ENCODE measurements around the gene TFG. TPM values are rescaled to one million over a fixed set of nuclear protein-coding genes. Genes with fewer than 3 reads are reported as not detected.

TFG gene
- total RNA-seq, 4 donors from 2014 or later, result 118 to 147 (median 138) TPM

DNA sequence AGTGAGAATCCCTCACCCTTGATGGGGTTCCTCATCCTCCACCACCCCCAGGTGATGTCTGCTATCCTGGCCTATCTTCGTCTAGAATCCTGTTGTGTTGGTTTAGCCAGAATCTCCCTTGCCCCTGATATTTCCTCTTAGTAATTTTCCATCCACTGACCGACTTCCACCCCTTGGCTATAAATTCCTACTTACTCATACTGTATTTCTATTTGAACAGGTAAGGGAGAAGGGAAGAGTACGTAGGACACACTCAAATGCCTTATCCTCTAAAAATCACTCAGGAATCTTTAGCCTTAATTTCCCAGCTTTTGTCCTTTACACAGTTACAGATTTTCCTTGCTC is 678 bp upstream of the TFG start:
- H3K27ac ChIP-seq, result peak overlapping the region; percentile 84 to 97 (median 96)
- intact Hi-C loops (cut with DNase I), result no loop called here
- no peaks in the 10 kb centered on the region for H3K9me3 ChIP-seq
- no peaks in the 10 kb centered on the region for H3K27me3 ChIP-seq
- 93% methylated on average over 3 of the region's 3 CpGs for WGBS, 2 donors
- TF ChIP-seq, protein P1, sequence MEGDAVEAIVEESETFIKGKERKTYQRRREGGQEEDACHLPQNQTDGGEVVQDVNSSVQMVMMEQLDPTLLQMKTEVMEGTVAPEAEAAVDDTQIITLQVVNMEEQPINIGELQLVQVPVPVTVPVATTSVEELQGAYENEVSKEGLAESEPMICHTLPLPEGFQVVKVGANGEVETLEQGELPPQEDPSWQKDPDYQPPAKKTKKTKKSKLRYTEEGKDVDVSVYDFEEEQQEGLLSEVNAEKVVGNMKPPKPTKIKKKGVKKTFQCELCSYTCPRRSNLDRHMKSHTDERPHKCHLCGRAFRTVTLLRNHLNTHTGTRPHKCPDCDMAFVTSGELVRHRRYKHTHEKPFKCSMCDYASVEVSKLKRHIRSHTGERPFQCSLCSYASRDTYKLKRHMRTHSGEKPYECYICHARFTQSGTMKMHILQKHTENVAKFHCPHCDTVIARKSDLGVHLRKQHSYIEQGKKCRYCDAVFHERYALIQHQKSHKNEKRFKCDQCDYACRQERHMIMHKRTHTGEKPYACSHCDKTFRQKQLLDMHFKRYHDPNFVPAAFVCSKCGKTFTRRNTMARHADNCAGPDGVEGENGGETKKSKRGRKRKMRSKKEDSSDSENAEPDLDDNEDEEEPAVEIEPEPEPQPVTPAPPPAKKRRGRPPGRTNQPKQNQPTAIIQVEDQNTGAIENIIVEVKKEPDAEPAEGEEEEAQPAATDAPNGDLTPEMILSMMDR (IDR thresholded peaks at IDR 0.05), result no peak
- TF ChIP-seq POLR2A (IDR thresholded peaks at IDR 0.05), result no peak
- no peaks in the 10 kb centered on the region for H3K36me3 ChIP-seq
- H3K4me3 ChIP-seq (replicated peaks in 1 of 3), result peak overlapping the region in 2 of 3 donors; percentile 46 to 86
- peaks cover 7 to 29% of the 10 kb centered on the region in 2 donors for H3K4me1 ChIP-seq
- no peak for DNase-seq

DNA sequence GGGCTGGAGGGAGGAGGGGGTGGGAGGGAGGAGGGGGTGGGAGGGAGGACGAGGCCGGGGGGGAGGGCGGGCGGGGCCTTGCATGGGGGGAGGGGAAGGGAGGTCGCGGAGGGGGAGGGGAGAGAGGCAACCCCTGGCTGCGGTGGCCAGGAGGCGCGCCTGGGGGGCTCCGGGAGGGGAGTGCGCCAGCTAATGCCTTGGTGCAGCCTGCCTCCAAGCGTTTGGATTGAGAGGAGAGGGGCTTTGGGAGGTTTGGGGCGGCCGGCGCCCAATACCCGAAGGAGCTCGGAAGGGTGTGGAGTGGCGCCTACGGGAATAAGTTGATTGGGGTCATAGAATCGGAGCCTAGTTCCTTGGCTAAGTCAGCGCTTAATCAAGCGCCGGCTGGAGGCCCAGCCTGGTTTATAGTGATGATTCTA is 557 bp downstream of the TFG start:
- intact Hi-C loops (cut with DNase I), result no loop called here
- peaks cover 7 to 29% of the 10 kb centered on the region in 2 donors for H3K4me1 ChIP-seq
- H3K4me3 ChIP-seq (replicated peaks in 1 of 3), result peak overlapping the region; percentile 8 to 86 (median 81)
- WGBS, 2 donors, result 0 to 3% methylated on average over 19 of the region's 23 CpGs
- no peaks in the 10 kb centered on the region for H3K27me3 ChIP-seq
- H3K9me3 ChIP-seq, result no peaks in the 10 kb centered on the region
- TF ChIP-seq, protein P1 (IDR thresholded peaks at IDR 0.05), result no peak
- no peak for TF ChIP-seq POLR2A (IDR thresholded peaks at IDR 0.05)
- H3K27ac ChIP-seq, result peak overlapping the region; percentile 84 to 97 (median 96)
- H3K36me3 ChIP-seq, result peaks cover 4 to 11% of the 10 kb centered on the region in 2 donors
- DNase-seq, result peak; percentile 19 to 41

DNA sequence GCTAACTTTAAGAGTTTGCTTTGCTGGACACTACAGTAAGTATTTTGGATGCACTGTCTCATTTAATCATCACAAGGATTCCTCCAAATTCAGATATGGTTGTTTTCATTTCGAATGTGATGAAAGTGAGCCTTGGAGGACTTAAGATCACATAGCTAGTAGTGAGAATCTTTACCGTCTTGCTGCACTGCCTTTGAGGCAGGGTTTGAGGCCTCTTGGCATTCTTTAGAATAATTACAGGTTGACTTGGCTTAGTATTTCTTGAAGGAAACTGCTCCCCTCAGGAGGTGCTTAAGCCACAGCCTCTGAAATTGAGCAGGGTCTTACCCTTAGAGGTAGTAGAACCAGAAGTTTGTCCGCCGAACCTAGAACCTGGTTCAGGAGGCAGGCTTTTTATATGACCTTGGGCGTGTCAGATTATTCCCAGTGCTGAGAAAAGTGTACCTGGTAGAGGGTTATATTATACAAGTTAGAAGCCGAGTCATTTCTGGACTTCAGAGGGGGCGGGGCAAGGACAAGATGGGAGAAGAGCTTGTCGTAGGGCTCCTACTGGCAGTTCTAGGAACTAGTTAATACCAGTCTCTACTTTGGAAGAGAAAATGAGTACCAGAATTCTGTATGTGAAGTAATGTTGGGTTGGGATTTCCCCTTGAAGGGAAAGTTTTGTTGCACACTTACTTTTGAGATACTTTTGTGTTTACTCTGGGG is 1.1 kb downstream of the TFG start:
- Histone ChIP-seq H3K27me3 (no peaks in the 10 kb centered on the region), H3K4me3 (replicated peaks in 1 of 3) (peak overlapping the region; percentile 8 to 86 (median 81)), H3K27ac (peak overlapping the region; percentile 84 to 97 (median 96)), H3K4me1 (peaks cover 7 to 34% of the 10 kb centered on the region in 2 donors), H3K9me3 (no peaks in the 10 kb centered on the region), H3K36me3 (peaks cover 4 to 16% of the 10 kb centered on the region in 2 donors)
- 22 to 26% methylated on average over 8 of the region's 8 CpGs for WGBS, 2 donors
- TF ChIP-seq, protein P1 (IDR thresholded peaks at IDR 0.05), result no peak
- no peak for TF ChIP-seq POLR2A (IDR thresholded peaks at IDR 0.05)
- DNase-seq, result peak; percentile 12 to 34
- intact Hi-C loops (cut with DNase I), result no loop called here

DNA sequence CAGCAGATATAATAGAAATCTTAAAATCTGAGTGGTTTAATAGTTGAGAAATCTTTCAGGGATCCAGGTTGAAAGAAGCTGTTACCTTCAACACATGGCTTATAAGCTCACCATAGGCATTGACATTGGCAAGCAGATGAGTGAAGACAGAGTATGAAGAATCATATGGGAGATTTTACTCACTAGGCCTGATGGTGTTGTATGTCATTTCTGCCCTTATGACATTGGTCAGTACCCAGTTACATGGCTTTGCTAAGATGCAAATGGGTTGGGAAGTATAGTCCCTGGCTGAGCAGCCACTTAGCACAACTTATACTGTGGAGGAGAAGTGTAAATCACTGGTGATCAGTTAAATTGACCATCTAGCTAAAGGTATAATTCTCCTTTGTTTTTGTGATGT is 5.9 kb downstream of the TFG start:
- Histone ChIP-seq H3K4me1 (peaks cover 11 to 37% of the 10 kb centered on the region in 2 donors), H3K27ac (no peak overlapping the region), H3K36me3 (peaks cover 5 to 19% of the 10 kb centered on the region in 2 donors), H3K27me3 (no peaks in the 10 kb centered on the region), H3K9me3 (no peaks in the 10 kb centered on the region), H3K4me3 (replicated peaks in 1 of 3) (no peak overlapping the region)
- TF ChIP-seq POLR2A (IDR thresholded peaks at IDR 0.05), result no peak
- TF ChIP-seq, protein P1 (IDR thresholded peaks at IDR 0.05), result no peak
- intact Hi-C loops (cut with DNase I), result no loop called here
- no peak for DNase-seq

DNA sequence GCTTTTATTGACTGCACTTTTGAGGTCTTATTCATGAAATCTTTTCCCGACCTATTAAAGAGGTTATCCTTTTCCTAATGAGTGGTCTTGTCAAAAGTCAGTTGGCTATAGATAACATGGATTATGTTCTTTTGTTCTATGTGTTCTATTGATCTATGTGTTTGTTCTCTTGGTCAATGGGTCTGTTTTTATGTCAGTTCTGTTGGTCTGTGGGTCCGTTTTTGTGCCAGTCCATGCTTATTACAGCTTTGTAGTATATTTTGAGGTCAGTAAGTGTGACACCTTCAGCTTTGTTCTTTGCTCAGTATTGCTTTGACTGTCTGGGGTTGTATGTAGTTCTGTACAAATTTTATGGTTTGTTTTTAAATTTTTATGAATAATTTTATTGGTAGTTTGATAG is 7.8 kb downstream of the TFG start:
- Histone ChIP-seq H3K36me3 (peaks cover 14 to 23% of the 10 kb centered on the region in 2 donors), H3K27ac (no peak overlapping the region), H3K9me3 (no peaks in the 10 kb centered on the region), H3K27me3 (no peaks in the 10 kb centered on the region), H3K4me1 (peaks cover 11 to 23% of the 10 kb centered on the region in 2 donors), H3K4me3 (replicated peaks in 1 of 3) (no peak overlapping the region)
- intact Hi-C loops (cut with DNase I), result no loop called here
- no peak for DNase-seq
- 95% methylated on average over 2 of the region's 2 CpGs for WGBS, 2 donors
- TF ChIP-seq, protein P1 (IDR thresholded peaks at IDR 0.05), result no peak
- TF ChIP-seq POLR2A (IDR thresholded peaks at IDR 0.05), result no peak

Data from thyroid gland (tissue), 4 donors.